Neuronal stem cell (in vitro differentiated cells): Measurements from ENCODE around the gene APPBP2.

Experiments used
- DNase-seq: peaks from one replicate; pipeline ENCODE4 v3.0.0-alpha.2; 2013; ENCODE audit warnings: low spot score
- H2AFZ ChIP-seq: one replicate; pipeline ENCODE4 v1.6.1; 2013; ENCODE audit warnings: mild to moderate bottlenecking, low read length, inconsistent platforms
- H2AK5ac ChIP-seq: 2 replicates; pipeline ENCODE4 v1.6.1; 2013; ENCODE audit warnings: low read depth, mild to moderate bottlenecking, inconsistent platforms, low read length, moderate library complexity, mixed read lengths
- H2BK120ac ChIP-seq: 2 replicates; pipeline ENCODE4 v1.6.1; 2013; ENCODE audit warnings: low read depth, mild to moderate bottlenecking, inconsistent platforms, low read length, moderate library complexity, mixed read lengths
- H2BK12ac ChIP-seq: one replicate; pipeline ENCODE4 v1.6.1; 2013; ENCODE audit warnings: low read length, inconsistent platforms
- H2BK15ac ChIP-seq: 2 replicates; pipeline ENCODE4 v1.6.1; 2013; ENCODE audit warnings: mild to moderate bottlenecking, low read length, inconsistent platforms, mixed read lengths
- H2BK5ac ChIP-seq: one replicate; pipeline ENCODE4 v1.6.1; 2013; ENCODE audit warnings: inconsistent platforms, mild to moderate bottlenecking, low read length, moderate library complexity
- H3K14ac ChIP-seq: one replicate; pipeline ENCODE4 v1.6.1; 2013; ENCODE audit warnings: low read length, inconsistent platforms
- H3K18ac ChIP-seq: 2 replicates; pipeline ENCODE4 v1.6.1; 2013; ENCODE audit warnings: low read length, inconsistent platforms
- H3K23ac ChIP-seq: 2 replicates; pipeline ENCODE4 v1.6.1; 2013; ENCODE audit warnings: low read depth, mild to moderate bottlenecking, mixed read lengths, low read length, inconsistent platforms; ENCODE audit not compliant: poor library complexity
- H3K27ac ChIP-seq: replicated peaks from 3 replicates; pipeline ENCODE4 v1.5.1; 2013; ENCODE audit warnings: low read length, inconsistent platforms
- H3K27me3 ChIP-seq, 3 experiments: 2 replicates each; pipeline ENCODE4 v1.6.1; 2013; ENCODE audit warnings: low read length in 3 of 3, mild to moderate bottlenecking in 2 of 3, inconsistent platforms in 1 of 3, low read depth in 1 of 3, mixed read lengths in 1 of 3, moderate library complexity in 1 of 3; ENCODE audit not compliant: control insufficient read depth in 3 of 3, insufficient read depth in 3 of 3
- H3K36me3 ChIP-seq, 2 donors: replicated peaks in 1 of 2; 2 replicates each; pipeline ENCODE4 v1.6.1; 2013; ENCODE audit warnings: low read length in 2 of 2; ENCODE audit not compliant: control insufficient read depth in 2 of 2, insufficient read depth in 2 of 2
- H3K4ac ChIP-seq: 2 replicates; pipeline ENCODE4 v1.6.1; 2013; ENCODE audit warnings: inconsistent platforms, mild to moderate bottlenecking, low read length, moderate library complexity
- H3K4me1 ChIP-seq, 2 donors: 1 replicate in 1 of 2; 2 replicates in 1 of 2; pipeline ENCODE4 v1.6.1; 2013; ENCODE audit warnings: low read length in 2 of 2, low read depth in 1 of 2; ENCODE audit not compliant: control insufficient read depth in 2 of 2, insufficient read depth in 1 of 2
- H3K4me2 ChIP-seq: one replicate; pipeline ENCODE4 v1.6.1; 2013; ENCODE audit warnings: mild to moderate bottlenecking, low read length, inconsistent platforms; ENCODE audit not compliant: insufficient read depth, poor library complexity, severe bottlenecking
- H3K4me3 ChIP-seq, 2 donors: 2 replicates each; pipeline ENCODE4 v1.5.1; 2013; ENCODE audit warnings: low read length in 2 of 2, mild to moderate bottlenecking in 2 of 2, inconsistent platforms in 1 of 2, moderate library complexity in 1 of 2
- H3K79me1 ChIP-seq: one replicate; pipeline ENCODE4 v1.6.1; 2013; ENCODE audit warnings: low read depth, mild to moderate bottlenecking, inconsistent platforms, low read length, moderate library complexity
- H3K9ac ChIP-seq: one replicate; pipeline ENCODE4 v1.6.1; 2013; ENCODE audit warnings: mild to moderate bottlenecking, low read depth, low read length, inconsistent platforms; ENCODE audit not compliant: poor library complexity
- H3K9me3 ChIP-seq, 2 donors: replicated peaks in 1 of 2; 2 replicates each; pipeline versions ENCODE3 to v1.6.1; 2013; ENCODE audit warnings: low read length in 2 of 2, mild to moderate bottlenecking in 2 of 2, inconsistent platforms in 1 of 2, low read depth in 1 of 2, mixed read lengths in 1 of 2, moderate library complexity in 1 of 2; ENCODE audit not compliant: control insufficient read depth in 2 of 2, insufficient read depth in 1 of 2
- H4K8ac ChIP-seq: one replicate; pipeline ENCODE4 v1.6.1; 2013; ENCODE audit warnings: low read depth, mild to moderate bottlenecking, inconsistent platforms, low read length, moderate library complexity
- H4K91ac ChIP-seq: one replicate; pipeline ENCODE4 v1.6.1; 2013; ENCODE audit warnings: low read length, low read depth, mild to moderate bottlenecking, inconsistent platforms; ENCODE audit not compliant: poor library complexity
- WGBS, 2 donors: extraction: QIAGEN DNeasy Blood & Tissue Kit; methylation state at CpG; one replicate each; pipeline ENCODE4 v1.1.7; 2013; ENCODE audit warnings: missing lambda C conversion rate in 2 of 2, mixed read lengths in 1 of 2; ENCODE audit not compliant: insufficient read length in 2 of 2, insufficient replicate concordance in 1 of 2; ENCODE audit errors: extremely low coverage in 2 of 2; 5-methylcytosine and 5-hydroxymethylcytosine counted together

The APPBP2 gene

DNA sequence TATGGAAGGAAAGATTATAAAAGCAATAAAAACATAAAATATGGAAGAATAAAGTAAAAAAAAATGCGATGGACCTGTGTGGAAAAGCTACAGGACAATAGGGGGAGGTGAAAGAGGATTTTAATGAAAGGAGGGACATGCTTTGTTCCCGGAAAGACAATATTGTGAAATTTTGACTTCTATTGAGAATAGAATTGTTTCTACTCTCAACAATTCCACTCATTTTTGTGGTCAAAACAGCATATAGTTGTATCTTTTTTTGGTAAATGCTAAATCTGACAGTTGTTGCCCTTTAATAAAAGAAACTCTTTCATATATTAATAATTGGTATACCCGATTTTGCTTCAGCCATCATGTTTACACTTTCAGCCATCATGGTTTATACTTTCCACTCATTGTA, 22.9 kb upstream of the APPBP2 start:
- Histone ChIP-seq H2AK5ac (no peak overlapping the region), H4K8ac (no peak overlapping the region), H3K27ac (no peak overlapping the region), H3K36me3 (peaks cover 0 to 2% of the 10 kb centered on the region in 2 donors), H3K4me2 (no peak overlapping the region), H2BK15ac (no peak overlapping the region), H3K23ac (no peak overlapping the region), H2BK120ac (no peak overlapping the region), H2BK5ac (no peak overlapping the region), H4K91ac (no peak overlapping the region), H3K4ac (no peak overlapping the region), H3K14ac (no peak overlapping the region), H3K79me1 (no peaks in the 10 kb centered on the region), H2BK12ac (no peak overlapping the region), H3K4me3 (no peak overlapping the region), H3K27me3 (no peaks in the 10 kb centered on the region), H3K9me3 (peaks cover 2 to 6% of the 10 kb centered on the region in 2 donors), H3K18ac (no peak overlapping the region), H3K4me1 (no peaks in the 10 kb centered on the region), H3K9ac (no peak overlapping the region), H2AFZ (no peak overlapping the region)
- DNase-seq = no peak
- 100% methylated on average over 1 of the region's 3 CpGs; no CpG with 5 or more reads in 1 of the 2 donors for WGBS, 2 donors

- WGBS, 2 donors = no CpG with 5 or more reads among the region's 9 CpGs
- no peak overlapping the region for H3K18ac ChIP-seq
- no peak overlapping the region for H2BK5ac ChIP-seq
- H3K4me3 ChIP-seq = no peak overlapping the region
- no peak overlapping the region for H3K27ac ChIP-seq
- H3K14ac ChIP-seq = no peak overlapping the region
- H3K9me3 ChIP-seq = no peaks in the 10 kb centered on the region
- H3K27me3 ChIP-seq = no peaks in the 10 kb centered on the region
- no peaks in the 10 kb centered on the region for H3K36me3 ChIP-seq
- H3K4me2 ChIP-seq = no peak overlapping the region
- no peak overlapping the region for H4K91ac ChIP-seq
- H2AFZ ChIP-seq = no peak overlapping the region
- no peak overlapping the region for H2BK120ac ChIP-seq
- no peak overlapping the region for H4K8ac ChIP-seq
- no peak overlapping the region for H2BK15ac ChIP-seq
- no peaks in the 10 kb centered on the region for H3K4me1 ChIP-seq
- H2BK12ac ChIP-seq = no peak overlapping the region
- no peak overlapping the region for H3K9ac ChIP-seq
- no peak overlapping the region for H3K23ac ChIP-seq
- no peak for DNase-seq
- H2AK5ac ChIP-seq = no peak overlapping the region
- H3K4ac ChIP-seq = no peak overlapping the region
- H3K79me1 ChIP-seq = no peaks in the 10 kb centered on the region
Observed at GRCh38 chr17:60545465-60546191, 19.6 kb upstream of the APPBP2 start.

- Histone ChIP-seq H3K4me3 (no peak overlapping the region), H3K9ac (no peak overlapping the region), H2BK15ac (no peak overlapping the region), H3K4me2 (no peak overlapping the region), H3K9me3 (no peaks in the 10 kb centered on the region), H4K91ac (no peak overlapping the region), H3K4ac (no peak overlapping the region), H4K8ac (no peak overlapping the region), H3K14ac (no peak overlapping the region), H3K18ac (no peak overlapping the region), H2BK12ac (no peak overlapping the region), H3K27me3 (no peaks in the 10 kb centered on the region), H3K79me1 (no peaks in the 10 kb centered on the region), H3K36me3 (no peaks in the 10 kb centered on the region), H3K23ac (no peak overlapping the region), H2BK5ac (no peak overlapping the region), H3K27ac (no peak overlapping the region), H2BK120ac (no peak overlapping the region), H2AK5ac (no peak overlapping the region), H3K4me1 (no peaks in the 10 kb centered on the region), H2AFZ (no peak overlapping the region)
- DNase-seq = no peak
- no CpG with 5 or more reads among the region's 4 CpGs for WGBS, 2 donors
Observed at GRCh38 chr17:60542071-60542470, 16.0 kb upstream of the APPBP2 start.

DNA sequence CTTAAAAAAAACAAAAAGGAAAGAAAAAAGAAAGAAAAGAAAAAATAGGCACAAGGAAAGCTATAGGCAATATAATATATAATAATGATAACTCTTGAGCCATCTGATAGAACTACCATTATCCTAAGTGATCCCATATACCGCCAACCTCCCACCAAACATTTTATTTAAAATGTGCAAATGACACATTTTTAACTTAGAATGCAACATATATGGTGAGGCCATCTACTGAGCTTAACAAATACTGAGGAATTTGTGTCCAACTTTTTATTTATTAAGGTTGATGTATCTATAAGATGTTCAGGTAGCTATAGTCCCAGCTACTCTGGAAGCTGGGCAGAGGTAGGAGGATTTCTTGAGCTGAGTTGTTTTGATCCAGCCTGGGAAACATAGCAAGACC, 14.4 kb upstream of the APPBP2 start:
- H2BK15ac ChIP-seq = no peak overlapping the region
- H3K14ac ChIP-seq = no peak overlapping the region
- H3K36me3 ChIP-seq = no peaks in the 10 kb centered on the region
- H4K8ac ChIP-seq = no peak overlapping the region
- no peak overlapping the region for H2BK5ac ChIP-seq
- H2AFZ ChIP-seq = no peak overlapping the region
- H2AK5ac ChIP-seq = no peak overlapping the region
- H3K4me1 ChIP-seq = no peaks in the 10 kb centered on the region
- no peaks in the 10 kb centered on the region for H3K9me3 ChIP-seq
- H3K27ac ChIP-seq = no peak overlapping the region
- no peaks in the 10 kb centered on the region for H3K27me3 ChIP-seq
- H3K79me1 ChIP-seq = no peaks in the 10 kb centered on the region
- DNase-seq = no peak
- no peak overlapping the region for H3K4me3 ChIP-seq
- H2BK12ac ChIP-seq = no peak overlapping the region
- H2BK120ac ChIP-seq = no peak overlapping the region
- H3K9ac ChIP-seq = no peak overlapping the region
- WGBS, 2 donors = no CpG with 5 or more reads among the region's 1 CpG
- H3K23ac ChIP-seq = no peak overlapping the region
- no peak overlapping the region for H4K91ac ChIP-seq
- H3K18ac ChIP-seq = no peak overlapping the region
- no peak overlapping the region for H3K4ac ChIP-seq
- no peak overlapping the region for H3K4me2 ChIP-seq
